Coronary artery (tissue), 2 donors: ENCODE measurements around the gene QKI.
"Not testable (repeated sequence)": the region's sequence is repeated elsewhere in the genome, so short reads cannot be mapped to it uniquely, and the experiment has no call there.

Experiments
- DNase-seq: peaks from one replicate; pipeline ENCODE4 v3.0.0-alpha.2; 2017; ENCODE audit warnings: low spot score
- H3K27ac ChIP-seq, 2 donors: fragments of 200-600 bp; sonication (generic); one replicate each; pipeline ENCODE4 v1.5.1; 2016 to 2019
- H3K4me3 ChIP-seq: fragments of 200-600 bp; sonication (generic); 2 replicates; pipeline ENCODE4 v1.5.1; 2016; ENCODE audit warnings: mild to moderate bottlenecking, moderate library complexity
- CTCF ChIP-seq: fragments of 200-600 bp; sonication (generic); IDR thresholded peaks from one replicate; pipeline ENCODE4 v1.5.1; 2019; ENCODE audit warnings: antibody characterized with exemption

QKI gene

GRCh38 chr6:163429858-163430448 is 15.4 kb downstream of the QKI start:
- TF ChIP-seq CTCF: no peak
- no peak overlapping the region for H3K4me3 ChIP-seq
- no peak for DNase-seq
- H3K27ac ChIP-seq: no peak overlapping the region

GRCh38 chr6:163432300-163432699 is 17.8 kb downstream of the QKI start:
- TF ChIP-seq CTCF: no peak
- DNase-seq: no peak
- Histone ChIP-seq H3K27ac (no peak overlapping the region), H3K4me3 (no peak overlapping the region)

- H3K27ac ChIP-seq, DNase-seq, H3K4me3 ChIP-seq: not testable (repeated sequence)
Observed at GRCh38 chr6:163433486-163433885, 19.0 kb downstream of the QKI start.

- no peak overlapping the region for H3K27ac ChIP-seq
- H3K4me3 ChIP-seq: no peak overlapping the region
Observed at GRCh38 chr6:163435023-163435422, 20.5 kb downstream of the QKI start.

GRCh38 chr6:163436843-163437242 is 22.3 kb downstream of the QKI start:
- DNase-seq: no peak
- TF ChIP-seq CTCF: no peak
- H3K4me3 ChIP-seq: no peak overlapping the region
- H3K27ac ChIP-seq: no peak overlapping the region

More at GRCh38 chr6:163435023-163435422, 20.5 kb downstream of the QKI start:
- DNase-seq: no peak
- TF ChIP-seq CTCF: no peak

- DNase-seq: no peak
- Histone ChIP-seq H3K27ac (no peak overlapping the region), H3K4me3 (peak overlapping the region; percentile 13)
- no peak for TF ChIP-seq CTCF
Observed at GRCh38 chr6:163437466-163437865, 22.9 kb downstream of the QKI start.

GRCh38 chr6:163438298-163438939 is 23.9 kb downstream of the QKI start:
- Histone ChIP-seq H3K27ac (no peak overlapping the region), H3K4me3 (peak overlapping the region; percentile 13)
- TF ChIP-seq CTCF: no peak
- no peak for DNase-seq
